PC-3 (cell line): Measurements from ENCODE around the gene KIF13A. TPM values are rescaled to one million over a fixed set of nuclear protein-coding genes. Genes with fewer than 3 reads are reported as not detected.

ENCODE experiments used
- ATAC-seq: fragments of 200-7000 bp; cut with Tn5 transposase; 2 replicates; pipeline ENCODE4 v1.9.1; 2020; ENCODE audit warnings: mild to moderate bottlenecking, moderate library complexity
- BruUV-seq: library from RNA; stranded (reverse); fragments of 400-500 nt; replicated peaks from 2 replicates; lab custom pipeline; 2021; lab: Mats Ljungman, UMichigan
- CTCF ChIA-PET: fragments of 300-600 bp; sonication (Branson Sonifier 250); formaldehyde crosslinking; loops from one replicate; lab custom pipeline; 2022; ENCODE audit warnings: antibody characterized with exemption; lab: Charles Lee
- POLR2A ChIA-PET: fragments of 300-600 bp; sonication (Branson Sonifier 250); formaldehyde crosslinking; loops from one replicate; lab custom pipeline; 2022; ENCODE audit warnings: antibody characterized with exemption; ENCODE audit not compliant: unreplicated experiment; lab: Charles Lee
- DNase-seq: peaks from one replicate; pipeline ENCODE4 v3.0.0-alpha.2; 2015
- H2AFZ ChIP-seq: fragments of 300-600 bp; sonication (generic); 2 replicates; pipeline ENCODE4 v1.6.0; 2016; ENCODE audit warnings: antibody characterized with exemption, low read length
- H3F3A ChIP-seq: fragments of 300-600 bp; sonication (generic); one replicate; pipeline ENCODE4 v1.6.0; 2017; ENCODE audit warnings: antibody characterized with exemption, low read length, control low read depth, mild to moderate bottlenecking; ENCODE audit not compliant: unreplicated experiment
- H3K27ac ChIP-seq: fragments of 300-600 bp; sonication (generic); 2 replicates; pipeline ENCODE4 v1.5.1; 2016; ENCODE audit warnings: mild to moderate bottlenecking, low read length
- H3K27me3 ChIP-seq: fragments of 300-600 bp; sonication (generic); 2 replicates; pipeline ENCODE4 v1.6.1; 2016; ENCODE audit warnings: low read length, mixed read lengths
- H3K36me3 ChIP-seq: fragments of 300-600 bp; sonication (generic); 2 replicates; pipeline ENCODE4 v1.6.1; 2016; ENCODE audit warnings: low read depth, mixed run types, low read length, mixed read lengths
- H3K4me1 ChIP-seq: fragments of 300-600 bp; sonication (generic); 2 replicates; pipeline ENCODE4 v1.5.1; 2016; ENCODE audit warnings: low read length; ENCODE audit not compliant: insufficient read depth
- H3K4me2 ChIP-seq: fragments of 300-600 bp; sonication (generic); 2 replicates; pipeline ENCODE4 v1.6.0; 2016; ENCODE audit warnings: low read length
- H3K4me3 ChIP-seq: fragments of 300-600 bp; sonication (generic); 2 replicates; pipeline ENCODE4 v1.5.1; 2016; ENCODE audit warnings: mild to moderate bottlenecking, low read length, mixed read lengths
- H3K79me2 ChIP-seq: fragments of 300-600 bp; sonication (generic); 2 replicates; pipeline ENCODE4 v1.6.1; 2017; ENCODE audit warnings: low read length, mixed read lengths
- H3K9ac ChIP-seq: fragments of 300-600 bp; sonication (generic); 2 replicates; pipeline ENCODE4 v1.6.0; 2016; ENCODE audit warnings: mild to moderate bottlenecking, low read length
- H3K9me2 ChIP-seq: fragments of 300-600 bp; sonication (generic); replicated peaks from 2 replicates; pipeline ENCODE4 v1.6.1; 2016; ENCODE audit warnings: mixed run types, low read length, mixed read lengths
- H3K9me3 ChIP-seq: fragments of 300-600 bp; sonication (generic); 2 replicates; pipeline ENCODE4 v1.6.1; 2016; ENCODE audit warnings: low read length, mixed read lengths
- H4K20me1 ChIP-seq: fragments of 300-600 bp; sonication (generic); 2 replicates; pipeline ENCODE4 v1.6.1; 2016; ENCODE audit warnings: low read length, mixed read lengths
- CTCF ChIP-seq: fragments of 300-600 bp; sonication (generic); conservative IDR thresholded peaks from 2 replicates; pipeline ENCODE4 v1.5.1; 2017; ENCODE audit warnings: antibody characterized with exemption, low read depth, mild to moderate bottlenecking, low read length
- EZH2 ChIP-seq: fragments of 300-600 bp; sonication (generic); IDR thresholded peaks from one replicate; pipeline ENCODE4 v1.6.1; 2017; ENCODE audit warnings: antibody characterized with exemption, mild to moderate bottlenecking, low read length; ENCODE audit not compliant: unreplicated experiment
- EZH2phosphoT487 ChIP-seq: fragments of 300-600 bp; sonication (generic); IDR thresholded peaks from 2 replicates; pipeline ENCODE4 v1.6.1; 2018; ENCODE audit warnings: mild to moderate bottlenecking, antibody characterized with exemption, low read length, borderline replicate concordance
- intact Hi-C: fragments of 100-400 bp; cut with micrococcal nuclease; formaldehyde crosslinking; loops from 2 replicates; pipeline ENCODE4 v1.9.0; 2023
- total RNA-seq: library from RNA; depleted of rRNA; stranded (reverse); fragments of >200 nt; gene quantifications from 2 replicates; pipeline ENCODE4 v1.2.3, GENCODE V29; 2014

Gene KIF13A
- total RNA-seq, 1 experiment from 2014 or later: 21.3 TPM

- DNase-seq: no peak
- BruUV-seq: no TSS peak
- H3K4me2 ChIP-seq: no peak overlapping the region
- no peak overlapping the region for H3K4me3 ChIP-seq
- no peaks in the 10 kb centered on the region for H3K27me3 ChIP-seq
- H3K9ac ChIP-seq: no peak overlapping the region
- intact Hi-C loops: no loop called here
- ChIA-PET CTCF (no interaction called here), POLR2A (no interaction called here)
- H4K20me1 ChIP-seq: no peaks in the 10 kb centered on the region
- H3K36me3 ChIP-seq: no peaks in the 10 kb centered on the region
- TF ChIP-seq EZH2 (no peak), CTCF (no peak), EZH2phosphoT487 (no peak)
- no peaks in the 10 kb centered on the region for H3F3A ChIP-seq
- no peaks in the 10 kb centered on the region for H3K9me2 ChIP-seq
- no peak for ATAC-seq
- H3K4me1 ChIP-seq: peaks cover 9% of the 10 kb centered on the region; the same call in 1 of the 2 replicates
- H3K27ac ChIP-seq: no peak overlapping the region
- H3K9me3 ChIP-seq: no peaks in the 10 kb centered on the region
- no peaks in the 10 kb centered on the region for H3K79me2 ChIP-seq
- H2AFZ ChIP-seq: no peak overlapping the region
Observed at GRCh38 chr6:18034798-18035202, 47.4 kb upstream of the KIF13A start.

GRCh38 chr6:18031680-18032256 lies 44.3 kb upstream of the KIF13A start:
- Histone ChIP-seq H3K9me2 (no peaks in the 10 kb centered on the region), H3K4me1 (no peaks in the 10 kb centered on the region), H3K9me3 (no peaks in the 10 kb centered on the region), H3K27ac (no peak overlapping the region), H3K36me3 (no peaks in the 10 kb centered on the region), H3K9ac (no peak overlapping the region), H3K4me3 (no peak overlapping the region), H3K27me3 (no peaks in the 10 kb centered on the region), H3F3A (no peaks in the 10 kb centered on the region), H2AFZ (no peak overlapping the region), H3K79me2 (no peaks in the 10 kb centered on the region), H3K4me2 (no peak overlapping the region), H4K20me1 (no peaks in the 10 kb centered on the region)
- intact Hi-C loops: no loop called here
- CTCF ChIA-PET: no interaction called here
- no peak for TF ChIP-seq EZH2phosphoT487
- TF ChIP-seq CTCF: no peak
- TF ChIP-seq EZH2: no peak
- ATAC-seq (no peak), DNase-seq (no peak)
- BruUV-seq: no TSS peak
- POLR2A ChIA-PET: no interaction called here

GRCh38 chr6:18031189-18031588 lies 43.8 kb upstream of the KIF13A start:
- Histone ChIP-seq H3K79me2 (no peaks in the 10 kb centered on the region), H4K20me1 (no peaks in the 10 kb centered on the region), H3K9me2 (no peaks in the 10 kb centered on the region), H3K36me3 (no peaks in the 10 kb centered on the region), H3K9ac (no peak overlapping the region), H2AFZ (no peak overlapping the region), H3K4me2 (no peak overlapping the region), H3K4me3 (no peak overlapping the region), H3F3A (no peaks in the 10 kb centered on the region), H3K9me3 (no peaks in the 10 kb centered on the region), H3K27ac (no peak overlapping the region), H3K4me1 (no peaks in the 10 kb centered on the region), H3K27me3 (no peaks in the 10 kb centered on the region)
- BruUV-seq: no TSS peak
- TF ChIP-seq EZH2: no peak
- no peak for TF ChIP-seq EZH2phosphoT487
- TF ChIP-seq CTCF: no peak
- intact Hi-C loops: no loop called here
- ChIA-PET CTCF (no interaction called here), POLR2A (no interaction called here)
- DNase-seq (no peak), ATAC-seq (no peak)
